Right atrium auricular region (tissue), 2 donors: ENCODE measurements around the gene GLCE. TPM values are rescaled to one million over a fixed set of nuclear protein-coding genes. Genes with fewer than 3 reads are reported as not detected.

Experiments
- DNase-seq: peaks from one replicate; pipeline ENCODE4 v3.0.0-alpha.2; 2019; ENCODE audit warnings: low spot score
- H3K27ac ChIP-seq, 2 donors: fragments of 200-600 bp; sonication (generic); 1 replicate in 1 of 2; 2 replicates in 1 of 2; pipeline ENCODE4 v1.5.1; 2016 to 2019
- H3K27me3 ChIP-seq, 2 donors: fragments of 200-600 bp; sonication (generic); one replicate each; pipeline versions ENCODE4 v1.5.1 to v1.6.0; 2017 to 2019
- H3K36me3 ChIP-seq: fragments of 200-600 bp; sonication (generic); one replicate; pipeline ENCODE4 v1.5.1; 2016
- H3K4me1 ChIP-seq, 2 donors: fragments of 200-600 bp; sonication (generic); one replicate each; pipeline versions ENCODE4 v1.5.1 to v1.6.0; 2017 to 2019
- H3K4me3 ChIP-seq, 2 donors: fragments of 200-600 bp; sonication (generic); 1 replicate in 1 of 2; 2 replicates in 1 of 2; pipeline ENCODE4 v1.5.1; 2017 to 2019; ENCODE audit warnings: mild to moderate bottlenecking in 1 of 2, moderate library complexity in 1 of 2
- H3K9me3 ChIP-seq, 2 donors: fragments of 200-600 bp; sonication (generic); one replicate each; pipeline ENCODE4 v1.5.1; 2019
- CTCF ChIP-seq, 2 donors: fragments of 200-600 bp; sonication (generic); IDR thresholded peaks; one replicate each; pipeline ENCODE4 v1.5.1; 2019; ENCODE audit warnings: antibody characterized with exemption in 2 of 2
- total RNA-seq, 2 donors: library from RNA; depleted of rRNA; stranded (reverse); fragments of >200 nt; gene quantifications; one replicate each; pipeline ENCODE4 v1.1.0, GENCODE V29; 2016

The GLCE gene
- total RNA-seq, 2 donors from 2014 or later, result 7.0 to 9.6 TPM

GRCh38 chr15:69232765-69233164 is 72.3 kb downstream of the GLCE start:
- Histone ChIP-seq H3K4me3 (no peak overlapping the region), H3K4me1 (no peaks in the 10 kb centered on the region), H3K9me3 (no peaks in the 10 kb centered on the region), H3K27me3 (no peaks in the 10 kb centered on the region), H3K36me3 (no peaks in the 10 kb centered on the region), H3K27ac (no peak overlapping the region)
- no peak for TF ChIP-seq CTCF (IDR thresholded peaks at IDR 0.05)
- DNase-seq, result no peak

GRCh38 chr15:69234676-69235075 is 74.2 kb downstream of the GLCE start:
- Histone ChIP-seq H3K27ac (no peak overlapping the region), H3K36me3 (no peaks in the 10 kb centered on the region), H3K27me3 (no peaks in the 10 kb centered on the region), H3K4me3 (no peak overlapping the region), H3K4me1 (no peaks in the 10 kb centered on the region), H3K9me3 (no peaks in the 10 kb centered on the region)
- no peak for DNase-seq
- TF ChIP-seq CTCF (IDR thresholded peaks at IDR 0.05), result no peak

- Histone ChIP-seq H3K4me3 (no peak overlapping the region), H3K9me3 (no peaks in the 10 kb centered on the region), H3K36me3 (no peaks in the 10 kb centered on the region), H3K27me3 (no peaks in the 10 kb centered on the region), H3K27ac (no peak overlapping the region), H3K4me1 (no peaks in the 10 kb centered on the region)
- DNase-seq, result no peak
- TF ChIP-seq CTCF (IDR thresholded peaks at IDR 0.05), result no peak
Measured at GRCh38 chr15:69236505-69236904, 76.1 kb downstream of the GLCE start.

DNA sequence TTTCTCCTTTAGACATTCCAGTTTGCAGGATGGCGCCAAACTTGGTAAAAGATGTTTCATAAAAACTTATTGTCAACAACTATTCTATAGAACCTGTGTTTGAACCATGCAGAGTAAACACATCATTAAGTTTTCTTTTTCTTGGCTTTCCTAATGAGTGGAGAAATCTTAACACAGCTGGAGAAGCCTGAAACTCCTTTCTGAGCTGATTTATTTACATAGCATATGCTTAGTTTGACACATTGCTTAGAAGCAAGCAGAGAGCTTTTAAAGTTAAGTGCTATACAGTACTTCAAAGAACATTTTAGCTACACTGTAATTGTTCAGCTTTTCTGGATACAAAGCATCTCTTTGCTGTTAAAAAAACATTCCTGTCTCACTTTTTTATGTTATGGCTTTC is 77.3 kb downstream of the GLCE start:
- H3K4me1 ChIP-seq, result no peaks in the 10 kb centered on the region
- H3K4me3 ChIP-seq, result no peak overlapping the region
- TF ChIP-seq CTCF (IDR thresholded peaks at IDR 0.05), result no peak
- no peaks in the 10 kb centered on the region for H3K36me3 ChIP-seq
- no peak for DNase-seq
- H3K9me3 ChIP-seq, result no peaks in the 10 kb centered on the region
- no peak overlapping the region for H3K27ac ChIP-seq
- no peaks in the 10 kb centered on the region for H3K27me3 ChIP-seq

DNA sequence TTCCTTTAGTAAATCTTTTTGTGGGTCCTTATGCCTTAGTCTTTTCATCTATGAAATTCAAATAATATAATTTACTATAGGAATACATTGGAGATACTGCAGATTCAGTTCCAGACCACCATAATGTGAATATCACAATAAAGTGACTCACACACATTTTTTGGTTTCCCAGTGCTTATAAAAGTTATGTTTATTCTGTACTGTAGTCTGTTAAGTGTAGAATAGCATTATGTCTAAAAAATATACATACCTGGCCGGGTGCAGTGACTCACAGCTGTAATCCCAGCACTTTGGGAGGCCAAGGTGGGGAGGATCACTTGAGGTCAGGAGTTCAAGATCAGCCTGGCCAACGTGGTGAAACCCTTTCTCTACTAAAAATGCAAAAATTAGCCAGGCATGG is 84.4 kb downstream of the GLCE start:
- H3K27ac ChIP-seq, result no peak overlapping the region
- H3K4me3 ChIP-seq, result no peak overlapping the region
- no peak for DNase-seq
- TF ChIP-seq CTCF (IDR thresholded peaks at IDR 0.05), result no peak
- no peaks in the 10 kb centered on the region for H3K4me1 ChIP-seq
- H3K27me3 ChIP-seq, result no peaks in the 10 kb centered on the region
- no peaks in the 10 kb centered on the region for H3K9me3 ChIP-seq
- H3K36me3 ChIP-seq, result no peaks in the 10 kb centered on the region

DNA sequence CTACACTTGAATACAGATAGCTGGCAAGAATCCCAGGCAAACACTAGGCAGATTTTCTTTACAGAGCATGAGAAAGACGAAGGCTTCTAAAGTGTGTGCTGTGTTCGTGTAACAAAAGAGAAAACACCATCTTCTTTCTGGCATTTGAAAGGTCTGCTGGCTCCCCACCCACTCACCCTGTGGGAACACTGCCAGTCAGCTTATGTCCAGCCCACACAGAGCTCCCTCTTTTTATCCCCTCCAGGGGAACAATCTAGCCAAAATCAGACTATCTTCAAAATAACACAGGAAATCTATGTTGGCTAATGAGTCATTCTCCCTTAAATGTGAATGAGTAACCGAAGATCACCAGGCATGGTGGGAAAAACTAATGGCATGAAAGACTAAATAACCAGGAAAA is 92.7 kb downstream of the GLCE start:
- H3K9me3 ChIP-seq, result no peaks in the 10 kb centered on the region
- no peaks in the 10 kb centered on the region for H3K27me3 ChIP-seq
- no peak overlapping the region for H3K27ac ChIP-seq
- H3K36me3 ChIP-seq, result no peaks in the 10 kb centered on the region
- TF ChIP-seq CTCF (IDR thresholded peaks at IDR 0.05), result no peak
- H3K4me1 ChIP-seq, result no peaks in the 10 kb centered on the region
- no peak for DNase-seq
- no peak overlapping the region for H3K4me3 ChIP-seq
